Measurements from ENCODE around the gene NTN1. TPM values are rescaled to one million over a fixed set of nuclear protein-coding genes. Genes with fewer than 3 reads are reported as not detected.

The NTN1 gene
- polyA plus RNA-seq, 1 donor from 2014 or later, result 16.2 TPM

DNA sequence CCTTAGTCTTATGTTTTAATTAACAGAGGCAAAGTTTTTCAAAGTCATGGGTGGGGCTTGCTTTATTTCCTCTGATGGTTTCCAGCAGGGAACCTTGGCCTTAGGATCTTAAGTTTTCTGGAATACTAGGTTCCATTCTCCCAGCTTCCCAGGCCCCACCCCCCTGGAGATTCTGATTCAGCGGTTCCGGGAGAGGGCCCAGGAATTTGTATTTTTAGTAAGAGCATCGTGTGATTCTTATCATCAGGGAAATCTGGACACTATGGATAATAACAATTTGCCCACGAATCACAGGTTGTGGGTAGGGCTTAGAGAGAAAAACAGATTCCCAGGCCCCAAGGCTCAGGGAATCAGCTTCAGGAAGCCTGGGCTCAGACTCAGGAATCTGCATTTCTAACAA, 263.6 kb downstream of the NTN1 start:
- Histone ChIP-seq H3K4me2 (ENCODE audit: low read length) (no peak overlapping the region), H4K20me1 (ENCODE audit: insufficient read depth) (no peaks in the 10 kb centered on the region)

DNA sequence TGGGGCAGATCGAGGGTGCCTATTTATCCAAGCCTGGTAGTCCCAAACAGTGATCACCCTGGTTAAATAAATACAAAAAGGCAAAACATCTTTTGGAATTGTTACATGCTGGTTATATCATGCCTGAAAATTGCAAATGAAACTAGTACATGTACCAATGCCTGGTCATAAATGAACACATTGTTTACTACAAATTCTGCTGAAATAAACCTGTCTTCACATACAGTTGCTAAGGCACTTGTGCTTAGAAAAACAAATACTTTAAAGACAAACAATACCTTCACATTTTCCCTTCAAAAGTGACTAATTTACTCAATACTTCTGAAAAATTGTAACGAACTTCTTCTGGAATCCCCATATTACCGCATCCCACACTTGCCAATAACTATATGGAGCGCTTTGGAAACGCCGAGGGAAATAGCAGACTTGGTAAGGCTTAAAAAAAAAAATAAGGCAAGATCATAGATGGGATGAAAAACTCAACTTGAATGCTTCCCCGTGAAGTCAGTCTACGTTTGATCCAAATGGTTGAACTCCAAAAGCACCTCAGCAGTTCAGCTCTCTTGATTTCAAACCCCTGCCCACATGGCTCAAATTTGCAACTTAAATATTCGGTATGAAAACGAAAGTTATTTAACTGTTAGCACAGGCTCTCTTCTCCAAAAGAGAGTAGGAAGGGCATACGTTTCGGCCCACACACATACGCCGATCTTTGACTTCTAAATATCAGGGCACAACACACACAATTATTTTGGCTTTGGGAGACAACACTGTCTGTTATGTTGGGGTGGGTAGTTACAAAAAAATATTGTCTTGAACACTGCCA, 264.5 kb downstream of the NTN1 start:
- TF ChIP-seq RAD21 (conservative IDR thresholded peaks at IDR 0.05) (no peak), POLR2AphosphoS5 (IDR thresholded peaks at IDR 0.05) (no peak), SMC3 (conservative IDR thresholded peaks at IDR 0.05; ENCODE audit: poor library complexity) (no peak), MXI1 (conservative IDR thresholded peaks at IDR 0.05; ENCODE audit: poor library complexity, severe bottlenecking) (no peak), EP300 (conservative IDR thresholded peaks at IDR 0.05; ENCODE audit: poor library complexity, severe bottlenecking) (no peak)
- TF ChIP-seq, protein P1, sequence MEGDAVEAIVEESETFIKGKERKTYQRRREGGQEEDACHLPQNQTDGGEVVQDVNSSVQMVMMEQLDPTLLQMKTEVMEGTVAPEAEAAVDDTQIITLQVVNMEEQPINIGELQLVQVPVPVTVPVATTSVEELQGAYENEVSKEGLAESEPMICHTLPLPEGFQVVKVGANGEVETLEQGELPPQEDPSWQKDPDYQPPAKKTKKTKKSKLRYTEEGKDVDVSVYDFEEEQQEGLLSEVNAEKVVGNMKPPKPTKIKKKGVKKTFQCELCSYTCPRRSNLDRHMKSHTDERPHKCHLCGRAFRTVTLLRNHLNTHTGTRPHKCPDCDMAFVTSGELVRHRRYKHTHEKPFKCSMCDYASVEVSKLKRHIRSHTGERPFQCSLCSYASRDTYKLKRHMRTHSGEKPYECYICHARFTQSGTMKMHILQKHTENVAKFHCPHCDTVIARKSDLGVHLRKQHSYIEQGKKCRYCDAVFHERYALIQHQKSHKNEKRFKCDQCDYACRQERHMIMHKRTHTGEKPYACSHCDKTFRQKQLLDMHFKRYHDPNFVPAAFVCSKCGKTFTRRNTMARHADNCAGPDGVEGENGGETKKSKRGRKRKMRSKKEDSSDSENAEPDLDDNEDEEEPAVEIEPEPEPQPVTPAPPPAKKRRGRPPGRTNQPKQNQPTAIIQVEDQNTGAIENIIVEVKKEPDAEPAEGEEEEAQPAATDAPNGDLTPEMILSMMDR (IDR thresholded peaks at IDR 0.05; ENCODE audit: poor library complexity, severe bottlenecking), result no peak
- TF ChIP-seq, protein P2, sequence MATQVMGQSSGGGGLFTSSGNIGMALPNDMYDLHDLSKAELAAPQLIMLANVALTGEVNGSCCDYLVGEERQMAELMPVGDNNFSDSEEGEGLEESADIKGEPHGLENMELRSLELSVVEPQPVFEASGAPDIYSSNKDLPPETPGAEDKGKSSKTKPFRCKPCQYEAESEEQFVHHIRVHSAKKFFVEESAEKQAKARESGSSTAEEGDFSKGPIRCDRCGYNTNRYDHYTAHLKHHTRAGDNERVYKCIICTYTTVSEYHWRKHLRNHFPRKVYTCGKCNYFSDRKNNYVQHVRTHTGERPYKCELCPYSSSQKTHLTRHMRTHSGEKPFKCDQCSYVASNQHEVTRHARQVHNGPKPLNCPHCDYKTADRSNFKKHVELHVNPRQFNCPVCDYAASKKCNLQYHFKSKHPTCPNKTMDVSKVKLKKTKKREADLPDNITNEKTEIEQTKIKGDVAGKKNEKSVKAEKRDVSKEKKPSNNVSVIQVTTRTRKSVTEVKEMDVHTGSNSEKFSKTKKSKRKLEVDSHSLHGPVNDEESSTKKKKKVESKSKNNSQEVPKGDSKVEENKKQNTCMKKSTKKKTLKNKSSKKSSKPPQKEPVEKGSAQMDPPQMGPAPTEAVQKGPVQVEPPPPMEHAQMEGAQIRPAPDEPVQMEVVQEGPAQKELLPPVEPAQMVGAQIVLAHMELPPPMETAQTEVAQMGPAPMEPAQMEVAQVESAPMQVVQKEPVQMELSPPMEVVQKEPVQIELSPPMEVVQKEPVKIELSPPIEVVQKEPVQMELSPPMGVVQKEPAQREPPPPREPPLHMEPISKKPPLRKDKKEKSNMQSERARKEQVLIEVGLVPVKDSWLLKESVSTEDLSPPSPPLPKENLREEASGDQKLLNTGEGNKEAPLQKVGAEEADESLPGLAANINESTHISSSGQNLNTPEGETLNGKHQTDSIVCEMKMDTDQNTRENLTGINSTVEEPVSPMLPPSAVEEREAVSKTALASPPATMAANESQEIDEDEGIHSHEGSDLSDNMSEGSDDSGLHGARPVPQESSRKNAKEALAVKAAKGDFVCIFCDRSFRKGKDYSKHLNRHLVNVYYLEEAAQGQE (IDR thresholded peaks at IDR 0.05; ENCODE audit: borderline replicate concordance), result no peak
- Histone ChIP-seq H3K4me3 (ENCODE audit: low read length) (no peak overlapping the region), H3K27me3 (ENCODE audit: insufficient read depth, low read depth, low read length) (no peaks in the 10 kb centered on the region), H3K9ac (ENCODE audit: low read length) (no peak overlapping the region), H3F3A (ENCODE audit: insufficient read depth, low read length, poor library complexity, severe bottlenecking) (no peaks in the 10 kb centered on the region), H3K9me2 (ENCODE audit: insufficient read depth, low read length) (no peaks in the 10 kb centered on the region), H2AFZ (ENCODE audit: low read depth, low read length) (no peak overlapping the region), H4K20me1 (ENCODE audit: insufficient read depth) (no peaks in the 10 kb centered on the region), H3K9me3 (ENCODE audit: low read length) (no peaks in the 10 kb centered on the region), H3K4me2 (ENCODE audit: low read length) (no peak overlapping the region), H3K27ac (ENCODE audit: low read length) (no peak overlapping the region), H3K79me2 (replicated peaks; ENCODE audit: insufficient read depth, low read length) (no peaks in the 10 kb centered on the region), H3K36me3 (ENCODE audit: insufficient read depth, low read length) (no peaks in the 10 kb centered on the region)

More for the DNA sequence above, 263.6 kb downstream of the NTN1 start:
- no peak overlapping the region for H3K9ac ChIP-seq (ENCODE audit: low read length)
- no peaks in the 10 kb centered on the region for H3F3A ChIP-seq (ENCODE audit: insufficient read depth, low read length, poor library complexity, severe bottlenecking)
- H2AFZ ChIP-seq (ENCODE audit: low read depth, low read length), result no peak overlapping the region
- no peak overlapping the region for H3K4me3 ChIP-seq (ENCODE audit: low read length)
- H3K9me2 ChIP-seq (ENCODE audit: insufficient read depth, low read length), result no peaks in the 10 kb centered on the region
- no peaks in the 10 kb centered on the region for H3K79me2 ChIP-seq (replicated peaks; ENCODE audit: insufficient read depth, low read length)
- no peaks in the 10 kb centered on the region for H3K9me3 ChIP-seq (ENCODE audit: low read length)
- no peak overlapping the region for H3K27ac ChIP-seq (ENCODE audit: low read length)
- TF ChIP-seq TAF1 (IDR thresholded peaks at IDR 0.05; ENCODE audit: low read depth) (no peak), EZH2 (IDR thresholded peaks at IDR 0.05; ENCODE audit: borderline replicate concordance, insufficient read depth, low read length, poor library complexity, severe bottlenecking) (no peak), RAD21 (conservative IDR thresholded peaks at IDR 0.05) (no peak), EP300 (conservative IDR thresholded peaks at IDR 0.05; ENCODE audit: poor library complexity, severe bottlenecking) (no peak), POLR2AphosphoS5 (IDR thresholded peaks at IDR 0.05) (no peak), SMC3 (conservative IDR thresholded peaks at IDR 0.05; ENCODE audit: poor library complexity) (no peak), MXI1 (conservative IDR thresholded peaks at IDR 0.05; ENCODE audit: poor library complexity, severe bottlenecking) (no peak)
- TF ChIP-seq, protein P1 (IDR thresholded peaks at IDR 0.05; ENCODE audit: poor library complexity, severe bottlenecking), result no peak
- TF ChIP-seq, protein P2 (IDR thresholded peaks at IDR 0.05; ENCODE audit: borderline replicate concordance), result no peak
- H3K27me3 ChIP-seq (ENCODE audit: insufficient read depth, low read depth, low read length), result no peaks in the 10 kb centered on the region
- no peaks in the 10 kb centered on the region for H3K36me3 ChIP-seq (ENCODE audit: insufficient read depth, low read length)

Data from neural cell (in vitro differentiated cells).